ENCODE results near the gene KANTR. TPM values are rescaled to one million over a fixed set of nuclear protein-coding genes. Genes with fewer than 3 reads are reported as not detected.

The KANTR gene, protein sequence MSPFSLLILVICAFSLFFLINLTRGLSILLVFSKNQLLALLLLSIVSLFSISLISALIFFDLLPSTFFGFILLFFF
- polyA plus RNA-seq (2013), result 17.3 TPM

DNA sequence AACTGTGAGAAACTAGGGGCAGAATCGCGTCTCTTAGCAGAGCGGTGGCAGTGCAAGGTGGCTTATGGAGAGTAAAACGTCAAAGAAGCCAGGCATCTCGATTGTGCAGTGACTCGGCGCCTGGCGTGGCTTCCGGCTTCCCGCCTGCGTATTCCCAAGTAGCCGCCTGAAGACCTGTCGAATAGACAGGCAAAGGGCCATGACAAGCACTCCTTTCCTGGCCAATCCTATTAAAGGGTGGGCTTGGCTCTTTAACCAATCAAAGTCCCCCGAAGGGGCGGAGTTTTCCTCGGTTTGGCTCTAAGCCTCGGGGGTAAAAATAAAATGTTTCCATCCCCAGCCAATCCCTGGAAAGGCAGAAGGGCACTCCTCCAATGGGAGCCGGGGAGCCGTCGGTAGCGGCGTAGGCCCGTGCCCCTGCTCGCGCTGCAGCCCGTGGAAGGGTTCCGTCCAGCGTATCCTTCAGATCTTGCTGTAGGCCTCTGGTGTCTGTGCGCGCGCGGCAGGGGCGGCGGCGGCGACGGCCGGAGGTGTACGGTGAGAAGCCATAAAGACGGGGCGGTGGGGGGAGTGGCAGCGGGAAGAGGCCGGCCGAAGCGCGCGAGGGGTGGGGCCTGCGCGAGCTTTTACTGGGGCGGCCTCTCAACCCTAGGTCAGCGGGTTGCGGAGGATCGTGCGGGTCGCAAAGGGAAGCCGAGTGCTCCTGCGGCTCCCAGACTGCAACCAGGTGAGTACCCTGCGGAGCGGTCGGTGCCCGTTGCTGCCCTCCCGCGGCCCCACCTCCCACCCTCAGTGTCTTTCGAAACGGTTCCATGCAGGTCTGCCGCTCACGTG lies at the start of gene KANTR:
Gene KANTR (plus strand): TSS at position 395 of the 834 bp plus-strand sequence. CDS start 30,131 bp downstream, outside the sequence.
- POLR2A ChIA-PET, result no interaction called here
- peaks cover 0 to 25% (median 0%) of the 10 kb centered on the region in 5 experiments for H3K27me3 ChIP-seq (replicated peaks in 2 of 5; ENCODE audit: control insufficient read depth in 4 of 5, insufficient read depth in 5 of 5, low read length in 4 of 5)
- peak within 1 kb of the TSS; percentile 61 to 89 (median 72) for H3K4me3 ChIP-seq (ENCODE audit: control insufficient read depth in 1 of 7, extremely low read depth in 1 of 7, insufficient read depth in 4 of 7, low read depth in 2 of 7, low read length in 6 of 7)
- no peaks in the 10 kb centered on the region for H3K9me3 ChIP-seq (ENCODE audit: control extremely low read depth in 1 of 5, control insufficient read depth in 4 of 5, insufficient read depth in 2 of 5, low read depth in 1 of 5, low read length in 4 of 5)
- peaks cover 0 to under 1% (median 0%) of the 10 kb centered on the region in 4 experiments for H3K36me3 ChIP-seq (ENCODE audit: control insufficient read depth in 4 of 4, insufficient read depth in 4 of 4, low read length in 3 of 4)
- peak within 1 kb of the TSS in 1 of 2 experiments; percentile 64 for H3K27ac ChIP-seq (ENCODE audit: insufficient read depth in 1 of 2, low read depth in 1 of 2, low read length in 2 of 2, poor library complexity in 1 of 2, severe bottlenecking in 2 of 2)
- CTCF ChIA-PET, result interaction anchor here (1.1 to 1.3 kb wide), 2 partner anchors 21 to 22 kb away, joined by 3 read pairs; no protein-coding TSS in a partner anchor
- peak; percentile 90 to 94 (median 93) for DNase-seq
- peaks cover 4 to 15% (median 8%) of the 10 kb centered on the region in 4 experiments for H3K4me1 ChIP-seq (ENCODE audit: control extremely low read depth in 1 of 4, control insufficient read depth in 4 of 4, insufficient read depth in 4 of 4, low read length in 3 of 4)
- 18% methylated on average over 41 of the region's 67 CpGs for WGBS (ENCODE audit: insufficient coverage)

DNA sequence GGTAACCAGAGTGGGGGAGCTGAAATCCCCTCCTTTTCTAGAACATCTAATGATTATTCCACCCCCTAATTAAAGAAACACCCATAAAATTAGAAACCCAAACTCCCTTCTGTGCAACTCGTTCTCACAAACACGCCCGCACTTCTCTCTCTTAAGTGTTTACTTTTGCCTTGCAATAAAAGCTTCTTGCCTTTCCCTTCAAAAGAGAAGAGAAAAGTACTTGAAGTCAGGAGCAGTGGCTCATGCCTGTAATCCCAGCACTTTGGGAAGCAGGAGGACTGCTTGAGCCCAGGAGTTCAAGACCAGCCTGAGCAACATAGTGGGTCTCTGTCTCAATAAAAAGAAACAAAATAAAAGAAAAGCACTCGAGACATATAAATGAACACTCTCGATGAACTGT lies 48.9 kb upstream of the KANTR start:
- ChIA-PET CTCF (interaction anchor here (1.1 kb wide), 1 partner anchor 20 kb away, joined by 4 read pairs; no protein-coding TSS in a partner anchor), POLR2A (no interaction called here)
- H3K36me3 ChIP-seq (ENCODE audit: control insufficient read depth in 4 of 4, insufficient read depth in 4 of 4, low read length in 3 of 4), result no peaks in the 10 kb centered on the region
- no peak overlapping the region for H3K27ac ChIP-seq (ENCODE audit: insufficient read depth in 1 of 2, low read depth in 1 of 2, low read length in 2 of 2, poor library complexity in 1 of 2, severe bottlenecking in 2 of 2)
- WGBS (ENCODE audit: insufficient coverage), result 97% methylated on average over 5 of the region's 5 CpGs
- H3K4me1 ChIP-seq (ENCODE audit: control extremely low read depth in 1 of 4, control insufficient read depth in 4 of 4, insufficient read depth in 4 of 4, low read length in 3 of 4), result peaks cover 0 to 9% (median 4%) of the 10 kb centered on the region in 4 experiments
- no peak overlapping the region for H3K4me3 ChIP-seq (ENCODE audit: control insufficient read depth in 1 of 7, extremely low read depth in 1 of 7, insufficient read depth in 4 of 7, low read depth in 2 of 7, low read length in 6 of 7)
- peaks cover 0 to 22% (median 0%) of the 10 kb centered on the region in 5 experiments for H3K27me3 ChIP-seq (replicated peaks in 2 of 5; ENCODE audit: control insufficient read depth in 4 of 5, insufficient read depth in 5 of 5, low read length in 4 of 5)
- no peak for DNase-seq
- no peaks in the 10 kb centered on the region for H3K9me3 ChIP-seq (ENCODE audit: control extremely low read depth in 1 of 5, control insufficient read depth in 4 of 5, insufficient read depth in 2 of 5, low read depth in 1 of 5, low read length in 4 of 5)

DNA sequence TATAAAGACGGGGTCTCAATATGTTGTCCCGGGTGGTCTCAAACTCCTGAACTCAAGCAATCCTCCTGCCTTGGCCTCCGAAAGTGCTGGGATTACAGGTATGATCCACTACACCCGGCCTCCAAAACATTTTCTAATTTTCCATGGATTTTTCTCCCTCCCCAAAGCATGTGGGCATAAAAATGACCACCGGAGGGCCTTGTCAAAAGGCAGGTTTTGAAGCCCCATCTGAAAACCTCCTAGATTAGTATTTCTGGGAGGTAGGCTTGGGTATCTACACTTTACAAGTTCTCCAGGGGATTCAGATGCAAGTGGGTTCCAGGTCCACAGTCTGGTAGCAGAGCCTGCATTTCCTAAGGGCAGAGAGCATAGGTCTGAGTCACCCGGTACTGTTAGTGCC lies 46.7 kb upstream of the KANTR start:
- H3K27me3 ChIP-seq (replicated peaks in 2 of 5; ENCODE audit: control insufficient read depth in 4 of 5, insufficient read depth in 5 of 5, low read length in 4 of 5), result peaks cover 0 to 16% (median 0%) of the 10 kb centered on the region in 5 experiments
- no peaks in the 10 kb centered on the region for H3K9me3 ChIP-seq (ENCODE audit: control extremely low read depth in 1 of 5, control insufficient read depth in 4 of 5, insufficient read depth in 2 of 5, low read depth in 1 of 5, low read length in 4 of 5)
- H3K27ac ChIP-seq (ENCODE audit: insufficient read depth in 1 of 2, low read depth in 1 of 2, low read length in 2 of 2, poor library complexity in 1 of 2, severe bottlenecking in 2 of 2), result no peak overlapping the region
- DNase-seq, result peak in 2 of 3 donors; percentile 28 to 33
- peaks cover 0 to 9% (median 4%) of the 10 kb centered on the region in 4 experiments for H3K4me1 ChIP-seq (ENCODE audit: control extremely low read depth in 1 of 4, control insufficient read depth in 4 of 4, insufficient read depth in 4 of 4, low read length in 3 of 4)
- no peak overlapping the region for H3K4me3 ChIP-seq (ENCODE audit: control insufficient read depth in 1 of 7, extremely low read depth in 1 of 7, insufficient read depth in 4 of 7, low read depth in 2 of 7, low read length in 6 of 7)
- ChIA-PET CTCF (no interaction called here), POLR2A (no interaction called here)
- no peaks in the 10 kb centered on the region for H3K36me3 ChIP-seq (ENCODE audit: control insufficient read depth in 4 of 4, insufficient read depth in 4 of 4, low read length in 3 of 4)
- WGBS (ENCODE audit: insufficient coverage), result 90% methylated on average over 4 of the region's 6 CpGs

DNA sequence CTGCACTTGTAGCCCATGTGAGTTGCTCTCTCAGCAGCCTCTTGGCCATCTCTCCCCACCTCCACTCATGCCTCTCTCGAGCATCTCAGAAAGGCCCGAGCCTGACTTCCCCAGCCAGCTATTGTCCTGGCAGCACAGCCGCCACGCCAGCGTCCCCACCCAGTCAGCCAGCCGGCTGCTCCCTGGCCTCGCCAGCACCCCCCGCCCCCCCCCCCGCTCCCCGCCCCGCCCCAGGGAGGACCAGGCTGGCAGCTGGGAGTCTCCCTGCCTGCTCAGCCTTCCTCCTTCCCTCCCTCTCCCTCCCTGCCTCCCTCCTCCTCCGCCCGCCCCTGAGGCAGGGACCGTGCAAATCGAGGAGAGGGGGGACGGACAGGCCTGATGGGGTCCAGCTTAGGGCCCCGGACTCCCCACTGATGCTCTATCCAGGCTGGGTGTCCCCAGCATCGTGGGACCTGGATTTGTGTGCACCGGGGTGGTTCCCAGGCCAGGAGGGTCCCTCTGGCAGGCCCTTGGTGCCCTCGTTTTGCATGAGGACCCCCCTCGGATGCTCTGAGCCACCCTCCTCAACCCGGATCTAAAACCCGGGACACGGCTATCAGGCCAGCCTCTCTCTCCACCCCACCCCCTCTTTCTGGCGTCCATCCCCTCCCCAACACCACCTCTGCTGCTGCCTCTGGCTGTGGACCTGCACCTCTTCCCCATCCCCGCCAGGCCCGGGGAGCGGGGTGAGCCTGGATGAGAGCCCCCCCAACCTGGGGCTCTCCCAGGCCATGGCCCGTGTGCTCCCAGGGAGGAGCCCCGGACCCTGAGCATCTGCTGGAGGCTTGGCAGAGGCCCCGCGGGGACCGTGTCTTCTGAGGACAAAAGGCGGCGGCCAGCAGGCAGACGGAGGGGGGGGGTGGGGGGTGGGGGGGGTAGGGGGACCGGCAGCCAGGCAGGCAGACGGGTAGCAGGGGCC lies 45.5 kb upstream of the KANTR start, which contains the start of gene GPR173:
Gene GPR173 (plus strand): TSS at position 621 of the 958 bp plus-strand sequence. CDS start 27,833 bp downstream, outside the sequence.
- peaks cover 0 to 11% (median 0%) of the 10 kb centered on the region in 5 experiments for H3K27me3 ChIP-seq (replicated peaks in 2 of 5; ENCODE audit: control insufficient read depth in 4 of 5, insufficient read depth in 5 of 5, low read length in 4 of 5)
- peaks cover 0 to 9% (median 4%) of the 10 kb centered on the region in 4 experiments for H3K4me1 ChIP-seq (ENCODE audit: control extremely low read depth in 1 of 4, control insufficient read depth in 4 of 4, insufficient read depth in 4 of 4, low read length in 3 of 4)
- peak in 2 of 3 donors; percentile 21 to 33 for DNase-seq
- ChIA-PET POLR2A (no interaction called here), CTCF (no interaction called here)
- no peaks in the 10 kb centered on the region for H3K36me3 ChIP-seq (ENCODE audit: control insufficient read depth in 4 of 4, insufficient read depth in 4 of 4, low read length in 3 of 4)
- no peaks in the 10 kb centered on the region for H3K9me3 ChIP-seq (ENCODE audit: control extremely low read depth in 1 of 5, control insufficient read depth in 4 of 5, insufficient read depth in 2 of 5, low read depth in 1 of 5, low read length in 4 of 5)
- H3K4me3 ChIP-seq (ENCODE audit: control insufficient read depth in 1 of 7, extremely low read depth in 1 of 7, insufficient read depth in 4 of 7, low read depth in 2 of 7, low read length in 6 of 7), result peak within 1 kb of the TSS in 6 of 7 experiments; percentile 20 to 81 (median 54)
- H3K27ac ChIP-seq (ENCODE audit: insufficient read depth in 1 of 2, low read depth in 1 of 2, low read length in 2 of 2, poor library complexity in 1 of 2, severe bottlenecking in 2 of 2), result no peak within 1 kb of the TSS
- WGBS (ENCODE audit: insufficient coverage), result 28% methylated on average over 10 of the region's 38 CpGs

DNA sequence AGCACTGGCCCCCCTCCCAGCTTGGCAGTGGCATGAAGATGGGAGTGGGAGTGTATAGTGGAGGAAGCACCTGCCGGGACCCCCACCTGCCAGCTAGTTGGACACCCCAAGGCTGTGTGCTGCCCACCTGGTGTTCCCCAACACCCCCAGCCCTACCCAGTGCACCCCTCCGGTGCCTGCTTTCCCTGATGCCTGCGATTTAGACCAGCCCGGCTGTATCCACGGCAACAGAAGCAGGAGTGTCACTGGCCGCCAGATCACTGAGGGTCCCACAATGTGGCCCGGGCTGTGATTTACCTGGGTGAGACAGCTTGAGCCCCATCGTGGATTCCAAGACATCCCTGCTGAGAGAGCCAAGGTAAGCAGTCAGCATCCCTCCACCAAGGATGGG lies 44.8 kb upstream of the KANTR start:
- Histone ChIP-seq H3K27me3 (replicated peaks in 2 of 5; ENCODE audit: control insufficient read depth in 4 of 5, insufficient read depth in 5 of 5, low read length in 4 of 5) (peaks cover 0 to 11% (median 0%) of the 10 kb centered on the region in 5 experiments), H3K4me1 (ENCODE audit: control extremely low read depth in 1 of 4, control insufficient read depth in 4 of 4, insufficient read depth in 4 of 4, low read length in 3 of 4) (peaks cover 0 to 9% (median 4%) of the 10 kb centered on the region in 4 experiments), H3K27ac (ENCODE audit: insufficient read depth in 1 of 2, low read depth in 1 of 2, low read length in 2 of 2, poor library complexity in 1 of 2, severe bottlenecking in 2 of 2) (no peak overlapping the region), H3K9me3 (ENCODE audit: control extremely low read depth in 1 of 5, control insufficient read depth in 4 of 5, insufficient read depth in 2 of 5, low read depth in 1 of 5, low read length in 4 of 5) (no peaks in the 10 kb centered on the region), H3K36me3 (ENCODE audit: control insufficient read depth in 4 of 4, insufficient read depth in 4 of 4, low read length in 3 of 4) (no peaks in the 10 kb centered on the region), H3K4me3 (ENCODE audit: control insufficient read depth in 1 of 7, extremely low read depth in 1 of 7, insufficient read depth in 4 of 7, low read depth in 2 of 7, low read length in 6 of 7) (peak overlapping the region in 5 of 7 experiments; percentile 14 to 81 (median 20))
- no peak for DNase-seq
- ChIA-PET CTCF (no interaction called here), POLR2A (no interaction called here)
- 59% methylated on average over 7 of the region's 8 CpGs for WGBS (ENCODE audit: insufficient coverage)

DNA sequence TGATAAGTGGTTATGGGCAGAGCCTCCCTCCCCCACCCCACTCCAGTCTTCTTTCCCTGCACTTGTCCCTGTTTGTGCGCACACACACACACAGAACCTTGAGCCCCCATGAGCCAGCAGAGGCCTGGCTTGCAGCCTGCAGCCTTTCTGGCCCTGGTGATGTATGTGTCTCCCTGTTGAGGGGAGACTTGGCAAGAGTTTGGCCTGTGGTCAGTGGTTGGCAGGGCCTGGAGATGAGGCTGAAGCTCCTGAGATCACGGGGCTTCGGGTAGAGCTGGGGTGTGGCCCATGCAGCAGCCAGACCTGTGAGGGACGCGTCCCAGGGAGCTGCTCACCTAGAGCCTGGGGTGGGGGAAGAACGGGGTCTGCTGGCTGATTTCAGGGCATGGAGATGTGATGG lies 43.1 kb upstream of the KANTR start:
- 81% methylated on average over 3 of the region's 6 CpGs for WGBS (ENCODE audit: insufficient coverage)
- H3K9me3 ChIP-seq (ENCODE audit: control extremely low read depth in 1 of 5, control insufficient read depth in 4 of 5, insufficient read depth in 2 of 5, low read depth in 1 of 5, low read length in 4 of 5), result no peaks in the 10 kb centered on the region
- no peak overlapping the region for H3K4me3 ChIP-seq (ENCODE audit: control insufficient read depth in 1 of 7, extremely low read depth in 1 of 7, insufficient read depth in 4 of 7, low read depth in 2 of 7, low read length in 6 of 7)
- POLR2A ChIA-PET, result no interaction called here
- CTCF ChIA-PET, result interaction anchor here (1.5 kb wide), 1 partner anchor 21 kb away, joined by 3 read pairs; no protein-coding TSS in a partner anchor
- H3K4me1 ChIP-seq (ENCODE audit: control extremely low read depth in 1 of 4, control insufficient read depth in 4 of 4, insufficient read depth in 4 of 4, low read length in 3 of 4), result peaks cover 0 to 9% (median 4%) of the 10 kb centered on the region in 4 experiments
- no peak overlapping the region for H3K27ac ChIP-seq (ENCODE audit: insufficient read depth in 1 of 2, low read depth in 1 of 2, low read length in 2 of 2, poor library complexity in 1 of 2, severe bottlenecking in 2 of 2)
- H3K36me3 ChIP-seq (ENCODE audit: control insufficient read depth in 4 of 4, insufficient read depth in 4 of 4, low read length in 3 of 4), result no peaks in the 10 kb centered on the region
- no peak for DNase-seq
- H3K27me3 ChIP-seq (replicated peaks in 2 of 5; ENCODE audit: control insufficient read depth in 4 of 5, insufficient read depth in 5 of 5, low read length in 4 of 5), result peaks cover 0 to 5% (median 0%) of the 10 kb centered on the region in 5 experiments
